GM12875 (cell line): ENCODE results near the gene MEI4.

ENCODE experiments used
- H3K4me3 ChIP-seq: one replicate; pipeline ENCODE4 v1.5.1; 2011; ENCODE audit warnings: low read depth, low read length, control low read depth
- TF ChIP-seq, protein P1 (sequence below): IDR thresholded peaks from 2 replicates; pipeline ENCODE4 v1.5.1; 2011; ENCODE audit warnings: low read depth, mild to moderate bottlenecking, control low read depth, inconsistent platforms, low read length, moderate library complexity, borderline replicate concordance; ENCODE audit not compliant: insufficient read depth

MEI4 gene

DNA sequence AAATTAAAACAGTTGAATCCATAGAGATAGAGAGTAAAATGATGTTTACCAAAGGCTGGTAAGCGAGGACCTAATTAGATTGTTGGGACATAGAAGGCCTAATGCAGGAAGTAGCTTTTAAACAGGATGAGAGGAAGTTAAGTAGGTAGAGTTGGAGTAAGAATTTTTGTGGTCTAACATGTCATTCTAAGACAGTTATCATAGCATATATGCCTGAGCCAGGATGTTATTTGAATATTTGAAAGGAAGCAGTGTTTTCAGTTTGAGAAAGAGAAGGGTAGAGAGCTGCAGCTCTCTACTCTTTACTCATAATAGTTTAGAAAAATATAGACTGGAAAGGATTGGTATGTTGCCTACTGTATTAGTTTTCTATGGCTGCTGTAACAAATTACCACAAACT, 121.6 kb downstream of the MEI4 start:
- TF ChIP-seq, protein P1, sequence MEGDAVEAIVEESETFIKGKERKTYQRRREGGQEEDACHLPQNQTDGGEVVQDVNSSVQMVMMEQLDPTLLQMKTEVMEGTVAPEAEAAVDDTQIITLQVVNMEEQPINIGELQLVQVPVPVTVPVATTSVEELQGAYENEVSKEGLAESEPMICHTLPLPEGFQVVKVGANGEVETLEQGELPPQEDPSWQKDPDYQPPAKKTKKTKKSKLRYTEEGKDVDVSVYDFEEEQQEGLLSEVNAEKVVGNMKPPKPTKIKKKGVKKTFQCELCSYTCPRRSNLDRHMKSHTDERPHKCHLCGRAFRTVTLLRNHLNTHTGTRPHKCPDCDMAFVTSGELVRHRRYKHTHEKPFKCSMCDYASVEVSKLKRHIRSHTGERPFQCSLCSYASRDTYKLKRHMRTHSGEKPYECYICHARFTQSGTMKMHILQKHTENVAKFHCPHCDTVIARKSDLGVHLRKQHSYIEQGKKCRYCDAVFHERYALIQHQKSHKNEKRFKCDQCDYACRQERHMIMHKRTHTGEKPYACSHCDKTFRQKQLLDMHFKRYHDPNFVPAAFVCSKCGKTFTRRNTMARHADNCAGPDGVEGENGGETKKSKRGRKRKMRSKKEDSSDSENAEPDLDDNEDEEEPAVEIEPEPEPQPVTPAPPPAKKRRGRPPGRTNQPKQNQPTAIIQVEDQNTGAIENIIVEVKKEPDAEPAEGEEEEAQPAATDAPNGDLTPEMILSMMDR: no peak
- no peak overlapping the region for H3K4me3 ChIP-seq

DNA sequence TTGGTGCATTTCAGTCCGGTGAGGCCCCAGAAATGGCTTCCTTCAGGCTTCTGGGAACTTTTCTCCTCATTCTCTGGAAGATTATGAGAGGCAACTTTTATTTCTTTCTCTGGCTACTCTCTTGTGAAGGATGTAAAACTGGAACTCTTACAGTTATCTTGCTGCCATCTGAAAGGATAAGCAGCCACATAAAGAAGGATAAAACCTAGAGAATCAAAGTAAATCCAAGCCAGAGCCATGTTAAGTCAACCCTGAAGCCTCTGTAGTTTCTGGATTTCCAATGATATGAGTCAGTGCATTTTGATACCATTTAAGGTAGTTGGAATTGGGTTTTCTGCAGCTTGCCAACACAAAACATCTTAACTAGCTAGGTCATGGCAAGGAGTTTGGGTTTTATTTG, 123.6 kb downstream of the MEI4 start:
- TF ChIP-seq, protein P1: no peak
- no peak overlapping the region for H3K4me3 ChIP-seq

DNA sequence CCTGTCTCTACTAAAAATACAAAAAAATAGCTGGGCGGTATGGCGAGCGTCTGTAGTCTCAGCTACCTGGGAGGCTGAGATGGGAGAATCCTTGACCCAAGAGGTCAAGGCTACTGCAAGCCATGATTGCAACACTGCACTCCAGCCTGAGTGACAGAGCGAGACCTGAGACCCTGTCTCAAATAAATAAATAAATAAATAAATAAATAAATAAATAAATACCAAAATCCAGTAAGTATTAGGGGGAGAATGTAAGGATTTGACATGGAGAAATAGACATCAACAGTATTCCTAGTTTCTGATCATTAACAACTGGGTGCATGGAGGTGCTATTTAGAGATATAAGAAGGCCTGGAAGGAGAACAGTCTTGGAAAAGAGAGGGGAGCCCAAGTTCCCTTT, 125.7 kb downstream of the MEI4 start:
- TF ChIP-seq, protein P1: no peak
- H3K4me3 ChIP-seq: no peak overlapping the region

DNA sequence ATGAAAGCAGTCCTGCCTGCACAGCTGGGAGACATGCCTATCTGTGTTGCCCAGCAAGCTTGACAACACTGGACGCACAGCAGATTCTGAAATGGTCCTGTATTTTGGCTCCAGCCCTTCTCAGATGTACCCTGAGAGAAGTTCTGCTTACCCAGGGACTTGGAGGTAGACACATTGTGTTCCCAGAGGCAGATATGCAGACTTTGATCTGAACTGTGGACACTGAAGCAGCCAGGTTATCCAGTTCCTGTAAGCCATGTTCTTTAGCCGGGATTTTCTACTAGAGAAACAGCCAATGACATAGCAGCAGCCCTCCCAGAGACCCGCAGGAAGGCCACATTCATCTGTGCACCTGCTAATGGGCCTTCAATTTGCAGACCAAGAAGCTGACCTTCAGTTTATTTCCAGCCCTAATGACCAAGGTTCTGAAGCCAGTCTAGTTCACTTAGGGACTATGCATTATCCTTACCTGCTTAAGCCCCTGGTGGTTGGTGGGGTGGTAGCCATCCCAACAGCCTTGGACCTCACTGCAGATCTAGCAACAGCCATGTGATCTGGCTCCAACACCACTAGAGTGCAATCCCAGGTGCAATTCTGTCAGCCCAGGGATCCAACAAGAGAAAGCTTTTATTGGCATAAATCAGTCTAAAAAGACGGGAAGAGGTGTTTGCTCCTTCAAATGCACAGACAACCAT, 134.2 kb downstream of the MEI4 start:
- TF ChIP-seq, protein P1: no peak

DNA sequence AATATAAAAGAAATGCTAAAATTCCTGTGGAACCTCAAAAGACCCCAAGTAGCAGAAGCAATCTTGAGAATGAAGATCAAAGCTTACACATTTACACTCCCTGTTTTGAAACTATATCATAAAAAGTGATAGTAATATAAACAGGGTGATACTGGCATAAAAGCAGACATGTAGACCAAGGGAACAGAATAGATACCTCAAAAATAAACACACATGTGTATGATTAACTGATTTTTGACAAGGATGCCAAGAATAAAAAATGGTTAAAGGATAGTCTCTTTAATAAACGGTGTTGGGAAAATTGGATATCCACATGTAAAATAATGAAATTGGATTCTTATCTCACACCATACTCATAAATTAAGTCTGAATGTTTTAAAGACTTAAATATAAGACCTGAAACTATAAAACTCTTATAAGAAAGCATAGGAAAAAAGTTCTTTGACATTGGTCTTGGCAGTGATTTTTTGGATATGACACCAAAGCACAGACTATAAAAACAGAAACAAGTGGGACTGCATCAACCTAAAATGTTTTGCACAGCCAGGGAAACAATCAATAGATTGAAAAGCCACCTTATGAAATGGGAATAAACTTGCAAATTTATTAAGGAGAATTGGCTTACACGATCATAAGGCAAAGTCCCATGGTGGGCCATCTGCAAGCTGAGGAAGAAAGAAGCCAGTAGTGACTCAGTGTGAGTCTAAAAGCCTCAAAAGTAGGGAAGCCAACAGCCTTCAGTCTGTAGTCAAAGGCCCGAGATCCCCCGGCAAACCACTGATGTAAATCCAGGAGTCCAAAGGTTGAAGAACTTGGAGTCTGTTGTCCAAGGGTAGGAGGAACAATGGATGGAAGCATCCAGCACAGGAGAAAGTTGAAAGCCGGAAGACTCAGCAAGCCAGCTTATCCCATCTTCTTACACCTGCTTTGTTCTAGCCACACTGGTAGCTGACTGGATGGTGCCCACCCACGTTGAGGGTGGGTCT, 144.3 kb downstream of the MEI4 start:
- no peak overlapping the region for H3K4me3 ChIP-seq
- TF ChIP-seq, protein P1: no peak

More for the DNA sequence above, 134.2 kb downstream of the MEI4 start:
- H3K4me3 ChIP-seq: no peak overlapping the region

DNA sequence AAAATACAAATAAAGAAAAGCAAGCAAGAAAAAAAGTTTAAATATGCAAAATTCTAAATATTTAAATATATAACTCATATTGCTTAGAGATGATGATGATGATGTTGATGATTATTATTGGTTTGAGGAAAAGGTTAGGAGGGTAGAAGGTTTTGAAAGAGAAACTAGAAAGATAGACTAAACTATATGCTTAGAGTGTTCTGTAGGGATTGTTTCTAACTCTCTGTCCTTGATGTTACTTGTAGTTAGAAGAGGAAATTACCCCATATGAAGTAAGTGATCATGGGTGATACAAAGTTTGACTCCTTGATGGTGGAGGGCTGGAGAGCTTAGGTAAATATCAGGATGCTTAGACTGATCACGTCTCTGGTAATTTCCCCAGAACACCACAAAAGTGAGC, 159.5 kb downstream of the MEI4 start:
- H3K4me3 ChIP-seq: no peak overlapping the region
- TF ChIP-seq, protein P1: no peak

DNA sequence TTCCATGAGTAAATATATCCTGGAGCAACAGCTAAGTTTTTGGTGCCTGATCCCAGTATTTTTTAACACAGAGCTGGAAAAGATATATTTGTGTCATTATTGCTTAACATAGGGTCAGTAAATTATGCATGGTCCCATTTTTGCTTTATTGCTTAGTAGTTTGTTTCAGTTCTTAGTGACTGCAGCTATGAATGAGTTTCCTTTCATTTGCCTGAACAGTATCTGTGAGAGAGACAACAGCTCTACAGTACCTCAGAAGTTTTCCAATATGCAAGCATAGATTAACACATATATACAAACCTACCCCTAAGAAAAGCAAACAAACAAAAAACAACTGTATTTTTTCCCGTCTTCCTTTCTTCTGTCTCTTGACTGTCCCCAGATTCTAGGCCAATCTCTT, 160.3 kb downstream of the MEI4 start:
- TF ChIP-seq, protein P1: no peak
- no peak overlapping the region for H3K4me3 ChIP-seq
